Measurements from ENCODE around the gene FOXP1. TPM values are rescaled to one million over a fixed set of nuclear protein-coding genes. Genes with fewer than 3 reads are reported as not detected.

Gene FOXP1
- total and polyA plus RNA-seq, 2 of the 8 experiments (the other 6 are each of a cell fraction or from before 2014, with no cell fraction given) = 13.9 to 25.4 TPM

DNA sequence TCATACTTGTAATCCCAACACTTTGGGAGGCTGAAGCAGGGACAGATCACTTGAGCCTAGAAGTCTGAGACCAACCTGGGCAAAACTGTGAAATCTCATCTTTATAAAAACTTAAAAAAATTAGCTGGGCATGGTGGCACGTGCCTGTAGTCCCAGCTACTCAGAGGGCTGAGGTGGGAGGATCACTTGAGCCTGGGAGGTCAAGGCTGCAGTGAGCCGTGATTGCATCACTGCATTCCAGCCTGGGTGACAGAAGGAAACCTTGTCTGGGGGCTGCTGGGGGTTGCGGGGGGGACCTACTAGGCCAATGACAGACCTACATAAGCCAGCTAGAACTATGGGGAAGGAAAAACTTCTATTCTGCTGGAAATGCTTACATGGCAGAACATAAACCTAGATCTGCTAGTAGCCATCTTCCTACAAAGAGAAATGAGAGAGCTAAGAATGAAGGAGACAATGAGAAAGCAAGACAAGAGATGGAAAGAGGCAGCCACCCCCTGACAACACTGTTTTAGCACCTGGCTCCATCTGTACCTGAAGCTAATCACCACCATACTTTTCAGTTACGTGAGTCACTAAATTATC, 23.9 kb downstream of the FOXP1 start:
- H2BK120ac ChIP-seq (replicated peaks; ENCODE audit: low read depth, low read length) = no peak overlapping the region
- H2BK5ac ChIP-seq (ENCODE audit: low read depth, low read length) = no peak overlapping the region
- H3K23ac ChIP-seq (ENCODE audit: insufficient read length) = no peak overlapping the region
- H4K8ac ChIP-seq (ENCODE audit: extremely low read depth, insufficient read depth, low read length) = no peak overlapping the region
- no peak overlapping the region for H3K4me3 ChIP-seq (ENCODE audit: extremely low read depth in 1 of 4, insufficient read depth in 2 of 4, low read depth in 3 of 4, low read length in 4 of 4)
- no peak overlapping the region for H4K91ac ChIP-seq (replicated peaks; ENCODE audit: insufficient read length, low read length)
- H3K36me3 ChIP-seq (ENCODE audit: control insufficient read depth in 2 of 4, insufficient read depth in 4 of 4, low read length in 3 of 4) = no peaks in the 10 kb centered on the region
- 92% methylated on average over 4 of the region's 4 CpGs; no CpG with 5 or more reads in 1 of the 2 experiments for WGBS, 2 experiments (ENCODE audit: extremely low coverage in 1 of 2, insufficient coverage in 1 of 2, insufficient read length in 1 of 2, insufficient replicate concordance in 2 of 2, low coverage in 1 of 2, low lambda C conversion rate in 2 of 2, missing lambda C conversion rate in 1 of 2)
- H3K27me3 ChIP-seq (replicated peaks in 1 of 4; ENCODE audit: control insufficient read depth in 3 of 4, extremely low read depth in 1 of 4, insufficient read depth in 3 of 4, low read length in 3 of 4) = no peaks in the 10 kb centered on the region
- POLR2A ChIA-PET (ENCODE audit: partially characterized antibody) = no interaction called here
- H3K79me2 ChIP-seq (ENCODE audit: control insufficient read depth in 1 of 2, insufficient read depth in 2 of 2, low read length in 2 of 2) = no peaks in the 10 kb centered on the region
- H3K18ac ChIP-seq (ENCODE audit: extremely low read depth, low read length) = no peak overlapping the region
- H3K4me2 ChIP-seq (ENCODE audit: insufficient read depth in 1 of 2, low read depth in 2 of 2, low read length in 2 of 2) = no peak overlapping the region
- no peak overlapping the region for H2BK20ac ChIP-seq (ENCODE audit: low read length)
- no peak overlapping the region for H3K14ac ChIP-seq (ENCODE audit: insufficient read length)
- no peak overlapping the region for H2BK12ac ChIP-seq (ENCODE audit: low read depth, low read length)
- no peak overlapping the region for H2AFZ ChIP-seq (ENCODE audit: low read length)
- H3K4ac ChIP-seq (replicated peaks; ENCODE audit: insufficient read length, low read depth, low read length) = no peak overlapping the region
- H3K4me1 ChIP-seq (replicated peaks in 1 of 4; ENCODE audit: control insufficient read depth in 3 of 4, insufficient read depth in 4 of 4, low read length in 3 of 4) = no peaks in the 10 kb centered on the region
- FAIRE-seq = no peak
- TF ChIP-seq CREB1 (IDR thresholded peaks at IDR 0.05) (no peak), CEBPB (IDR thresholded peaks at IDR 0.05; ENCODE audit: low read depth, low read length) (0 out of 2 replicates have a peak, but pooled peaks have one; percentile 11)
- H3K27ac ChIP-seq (ENCODE audit: low read depth, low read length) = no peak overlapping the region
- no peaks in the 10 kb centered on the region for H3K9me3 ChIP-seq (ENCODE audit: insufficient read depth in 2 of 2, low read depth in 1 of 2, low read length in 1 of 2)
- H3K9ac ChIP-seq (replicated peaks in 1 of 4; ENCODE audit: extremely low read depth in 1 of 4, low read depth in 3 of 4, low read length in 3 of 4) = no peak overlapping the region
- DNase-seq (ENCODE audit: low read depth in 1 of 2, low spot score in 2 of 2) = no peak
- no peak overlapping the region for H4K5ac ChIP-seq (ENCODE audit: insufficient read length, low read depth, low read length)
- CTCF ChIA-PET (ENCODE audit: partially characterized antibody) = interaction anchor here (0.7 to 1.0 kb wide), 4 partner anchors 14 to 120 kb away, joined by 3 to 4 read pairs (median 4); no protein-coding TSS in a partner anchor
- H4K20me1 ChIP-seq (replicated peaks in 1 of 2; ENCODE audit: control insufficient read depth in 1 of 2, insufficient read depth in 2 of 2, low read length in 2 of 2) = no peaks in the 10 kb centered on the region
- H3K79me1 ChIP-seq (ENCODE audit: low read depth, low read length) = peaks cover 4% of the 10 kb centered on the region; the same call in 1 of the 2 replicates
- no peak overlapping the region for H2BK15ac ChIP-seq (ENCODE audit: low read length)
- H3K56ac ChIP-seq (replicated peaks; ENCODE audit: insufficient read length, low read depth, low read length) = no peak overlapping the region
- H2AK5ac ChIP-seq (ENCODE audit: low read depth, low read length) = no peak overlapping the region
- H3K23me2 ChIP-seq (ENCODE audit: low read depth, low read length) = no peaks in the 10 kb centered on the region

All from H1 (cell line).